ENCODE data around the gene CACNA1B.
A peak's percentile ranks its signal among the peaks of the same experiment; 100 is the strongest.
"Not testable (repeated sequence)": the region's sequence is repeated elsewhere in the genome, so short reads cannot be mapped to it uniquely, and the experiment has no call there.

The CACNA1B gene

DNA sequence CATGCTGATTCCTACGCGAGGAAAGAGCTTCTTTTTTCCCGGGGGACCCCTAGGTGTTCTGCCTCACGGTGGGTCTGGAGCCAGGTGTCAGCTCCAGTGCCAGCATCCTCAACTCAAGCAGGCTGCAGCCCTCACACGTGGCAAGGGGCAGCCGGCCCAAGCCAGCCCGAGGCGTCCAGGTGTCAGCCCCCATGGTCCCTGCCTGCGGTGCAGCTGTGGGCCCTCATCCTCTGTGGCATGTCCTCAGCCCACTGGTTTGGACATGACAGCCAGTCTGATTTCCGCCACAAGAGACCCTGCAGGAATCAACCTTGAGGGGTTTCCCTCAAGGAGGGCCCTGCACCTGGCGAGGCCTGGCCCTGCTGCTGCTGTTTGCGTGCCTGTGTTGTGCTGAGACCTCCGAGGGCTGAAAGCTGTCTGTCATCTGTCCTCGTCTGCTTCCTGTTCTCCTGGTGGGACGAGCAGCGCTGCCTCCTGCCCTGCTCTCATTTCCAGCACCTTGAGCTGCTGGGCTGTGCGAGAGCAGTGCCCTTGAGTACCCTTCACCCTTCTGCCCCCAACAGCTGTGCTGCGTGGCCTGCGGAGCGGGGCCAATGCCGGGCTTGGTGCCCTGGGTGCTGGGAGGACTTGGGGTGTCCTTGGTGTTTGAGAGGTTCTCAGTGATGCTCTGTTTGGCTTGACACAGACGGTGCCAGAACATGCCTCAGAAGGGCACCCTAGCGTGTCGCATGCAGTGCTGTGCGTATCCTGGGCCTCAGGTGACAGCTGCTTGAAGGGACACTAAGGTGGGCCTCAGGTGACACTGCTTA, 137.6 kb downstream of the CACNA1B start:
- no peak for DNase-seq (ENCODE audit: low spot score)

DNA sequence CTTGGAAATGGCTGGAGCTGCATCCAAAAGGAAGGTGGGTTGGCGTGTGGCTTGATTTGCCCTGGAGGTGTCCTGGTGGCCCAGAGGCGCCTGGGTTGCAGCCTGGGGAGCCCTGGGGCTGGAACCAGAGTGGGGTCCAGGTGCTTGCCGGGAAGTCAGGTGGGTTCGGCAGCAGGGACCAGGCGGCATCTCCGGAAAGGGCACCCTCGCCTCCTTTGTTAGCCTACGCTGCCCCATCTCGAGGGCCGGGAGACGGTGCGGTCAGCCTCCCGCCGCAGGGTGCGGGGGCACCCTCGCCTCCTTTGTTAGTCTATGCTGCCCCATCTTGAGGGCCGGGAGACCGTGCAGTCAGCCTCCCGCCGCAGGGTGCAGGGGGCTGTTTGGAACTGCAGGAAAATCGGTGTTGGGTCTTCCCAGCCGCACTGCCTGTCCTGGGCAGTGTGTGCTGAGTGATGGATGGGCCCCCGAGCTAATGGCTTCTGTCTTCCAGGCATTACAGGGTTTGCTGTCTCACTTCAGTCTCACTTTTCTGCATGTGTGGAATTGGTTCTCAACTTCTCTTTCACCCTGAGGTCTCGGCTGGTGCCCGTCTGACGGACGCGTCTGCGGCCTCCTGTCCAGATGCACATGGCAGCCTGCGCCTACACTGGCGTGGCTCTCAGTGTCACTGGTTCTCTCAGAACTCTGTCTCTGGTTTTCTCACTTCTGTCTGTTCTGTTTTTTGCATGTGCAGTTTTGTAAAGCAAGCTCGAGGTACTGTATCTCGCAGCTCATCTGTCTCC, 139.0 kb downstream of the CACNA1B start:
- DNase-seq (ENCODE audit: low spot score), result no peak

DNA sequence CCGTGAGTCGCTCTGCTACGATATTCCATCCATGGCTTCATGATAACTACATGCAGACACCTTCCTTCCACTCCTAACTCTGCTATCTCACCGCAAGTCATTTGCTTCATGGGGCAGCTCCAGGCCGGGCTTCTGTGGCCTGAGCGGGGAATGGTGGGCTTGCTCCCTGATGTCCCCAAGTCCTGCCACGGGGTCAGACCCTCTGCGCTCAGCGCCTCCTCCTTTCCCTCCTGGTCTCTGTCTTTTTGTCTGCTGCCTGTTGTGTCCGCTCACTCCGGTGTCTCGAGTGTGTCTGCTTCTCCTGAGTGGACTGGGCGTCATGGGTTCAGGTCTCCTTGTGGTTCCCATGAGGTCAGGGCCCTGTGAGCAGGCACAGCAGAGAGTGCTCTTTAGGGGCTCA, 139.6 kb downstream of the CACNA1B start:
- DNase-seq (ENCODE audit: low spot score), result no peak

DNA sequence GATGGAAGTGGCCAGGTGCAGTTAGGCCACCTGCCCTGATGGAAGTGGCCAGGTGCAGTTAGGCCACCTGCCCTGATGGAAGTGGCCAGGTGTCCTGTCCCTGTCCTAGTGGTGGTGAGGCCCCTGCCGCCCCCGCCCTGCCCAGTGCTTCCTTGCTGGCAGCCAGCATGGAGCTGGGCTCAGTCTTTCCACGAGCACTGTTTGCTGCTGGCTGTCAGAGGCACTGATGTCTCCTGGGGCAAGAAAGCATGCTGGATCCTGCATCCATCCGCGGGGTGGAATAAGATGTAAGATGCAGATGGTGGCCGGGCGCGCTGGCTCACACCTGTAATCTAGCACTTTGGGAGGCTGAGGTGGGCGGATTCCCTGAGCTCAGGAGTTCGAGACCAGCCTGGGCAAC, 141.9 kb downstream of the CACNA1B start:
- DNase-seq (ENCODE audit: low spot score), result not testable (repeated sequence)

GRCh38 chr9:138020120-138020794, 142.7 kb downstream of the CACNA1B start:
- DNase-seq (ENCODE audit: low spot score), result no peak

- no peak for DNase-seq (ENCODE audit: low spot score)
Observed at GRCh38 chr9:138020795-138021182, 143.2 kb downstream of the CACNA1B start.

- no peak for DNase-seq (ENCODE audit: low spot score)
Observed at GRCh38 chr9:138021251-138022056, 143.9 kb downstream of the CACNA1B start.

DNA sequence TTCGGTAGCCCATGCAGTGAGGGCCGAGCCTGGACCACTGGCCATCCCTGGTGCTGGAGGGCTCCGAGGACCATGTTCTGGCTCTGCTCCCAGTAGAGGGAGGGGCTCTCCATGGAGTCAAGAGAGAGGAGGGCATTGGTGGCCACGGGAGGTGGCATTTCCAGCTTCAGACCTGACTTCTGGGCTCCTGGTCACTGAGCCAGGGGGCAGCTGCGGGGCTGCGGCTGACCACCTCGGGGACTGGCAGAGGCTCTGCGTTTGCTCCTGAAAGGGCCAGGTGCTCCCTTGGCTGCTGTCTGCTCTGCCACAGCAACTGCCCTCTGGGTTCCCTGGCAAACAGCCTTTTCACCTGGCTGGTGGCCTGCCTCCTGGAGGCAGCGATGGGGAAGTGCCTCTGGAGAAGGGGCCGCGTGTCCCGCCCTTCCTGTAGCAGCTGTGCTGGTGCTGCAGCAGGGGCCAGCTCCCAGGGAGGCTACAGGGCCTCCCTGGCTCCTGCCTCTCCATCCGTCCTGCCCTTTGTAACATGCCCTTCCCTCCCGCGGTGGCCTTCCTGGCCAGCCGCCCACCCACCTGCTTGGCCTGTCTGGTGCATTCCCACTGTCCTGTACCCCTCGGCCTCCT, 144.6 kb downstream of the CACNA1B start:
- DNase-seq (ENCODE audit: low spot score), result peak; percentile 17

GRCh38 chr9:138022756-138023393, 145.3 kb downstream of the CACNA1B start:
- no peak for DNase-seq (ENCODE audit: low spot score)

DNA sequence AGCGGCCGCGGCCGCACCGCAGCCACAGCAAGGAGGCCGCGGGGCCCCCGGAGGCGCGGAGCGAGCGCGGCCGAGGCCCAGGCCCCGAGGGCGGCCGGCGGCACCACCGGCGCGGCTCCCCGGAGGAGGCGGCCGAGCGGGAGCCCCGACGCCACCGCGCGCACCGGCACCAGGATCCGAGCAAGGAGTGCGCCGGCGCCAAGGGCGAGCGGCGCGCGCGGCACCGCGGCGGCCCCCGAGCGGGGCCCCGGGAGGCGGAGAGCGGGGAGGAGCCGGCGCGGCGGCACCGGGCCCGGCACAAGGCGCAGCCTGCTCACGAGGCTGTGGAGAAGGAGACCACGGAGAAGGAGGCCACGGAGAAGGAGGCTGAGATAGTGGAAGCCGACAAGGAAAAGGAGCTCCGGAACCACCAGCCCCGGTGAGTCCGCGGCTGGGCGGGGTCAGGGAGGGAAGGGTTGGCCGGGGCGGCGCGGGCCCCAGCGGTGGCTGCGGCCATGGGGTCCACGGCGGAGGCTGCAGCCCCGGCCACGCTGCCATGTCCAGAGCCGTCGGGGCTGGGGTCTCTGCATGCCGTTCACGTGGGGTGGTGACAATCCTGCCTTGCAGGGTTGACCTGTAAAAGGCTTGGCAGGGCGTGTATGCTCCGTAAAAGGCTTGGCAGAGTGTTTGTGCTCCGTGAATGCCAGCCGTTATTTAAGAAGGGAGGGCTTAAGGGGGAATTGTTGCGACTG, 146.0 kb downstream of the CACNA1B start:
- DNase-seq (ENCODE audit: low spot score), result no peak

DNA sequence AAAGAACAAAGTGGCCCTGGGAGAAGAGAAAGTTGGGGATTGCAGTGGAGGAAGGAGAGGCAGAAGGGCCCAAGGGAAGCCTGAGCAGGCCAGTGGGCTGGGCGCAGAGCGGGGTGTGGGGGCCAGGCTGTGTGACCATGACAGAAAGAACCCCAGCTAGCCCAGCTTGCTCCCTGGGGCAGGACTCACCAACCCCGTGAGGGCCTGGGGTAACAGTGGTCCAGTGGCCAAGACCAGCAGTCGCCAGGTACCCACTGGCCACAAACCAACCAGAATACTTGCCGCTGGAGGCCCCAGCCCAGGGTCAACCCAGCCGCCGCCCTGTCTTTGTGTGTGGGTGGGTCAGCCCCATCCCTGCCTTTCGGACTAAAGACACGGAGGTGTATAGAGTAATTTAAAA, 146.5 kb downstream of the CACNA1B start:
- no peak for DNase-seq (ENCODE audit: low spot score)

- no peak for DNase-seq (ENCODE audit: low spot score)
Observed at GRCh38 chr9:138024831-138025291, 147.3 kb downstream of the CACNA1B start.

DNA sequence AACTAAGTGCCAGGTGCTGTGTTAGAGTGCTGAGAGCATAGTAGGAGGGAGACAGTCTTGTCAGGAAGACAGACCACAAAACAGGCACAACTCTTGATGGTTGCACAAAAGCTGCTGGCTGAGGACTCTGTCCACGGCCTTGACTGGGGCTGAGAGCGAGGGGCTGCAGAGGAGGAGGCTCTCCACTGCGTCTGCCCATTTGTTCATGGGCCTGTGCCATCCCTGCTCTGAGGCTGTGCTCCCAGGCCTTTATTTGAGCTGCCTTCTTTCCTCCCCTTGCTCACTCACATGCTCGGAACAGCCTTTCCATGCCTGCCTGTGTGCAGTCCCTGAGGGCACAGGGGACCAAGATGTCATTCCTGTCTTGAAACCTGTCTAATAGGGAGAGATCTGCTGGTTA, 147.8 kb downstream of the CACNA1B start:
- DNase-seq (ENCODE audit: low spot score), result no peak

DNA sequence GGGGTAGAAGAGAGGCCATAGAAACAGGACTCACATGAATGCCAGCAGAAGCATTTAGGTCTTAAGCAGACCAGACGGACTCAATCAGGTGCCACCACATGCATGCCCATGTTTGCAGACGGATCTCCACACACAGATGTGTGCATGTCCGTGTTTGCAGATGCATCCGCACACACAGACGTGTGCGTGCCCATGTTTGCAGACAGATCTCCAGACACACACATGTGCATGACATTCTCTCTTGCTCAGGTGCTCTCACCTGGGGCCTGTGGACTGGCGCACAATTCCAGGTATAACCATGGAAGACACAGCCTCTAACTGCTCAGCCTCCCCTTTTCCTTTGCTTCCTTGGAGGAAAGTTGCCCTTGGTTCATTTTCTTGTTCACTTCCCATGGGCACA, 148.3 kb downstream of the CACNA1B start:
- DNase-seq (ENCODE audit: low spot score), result no peak

DNA sequence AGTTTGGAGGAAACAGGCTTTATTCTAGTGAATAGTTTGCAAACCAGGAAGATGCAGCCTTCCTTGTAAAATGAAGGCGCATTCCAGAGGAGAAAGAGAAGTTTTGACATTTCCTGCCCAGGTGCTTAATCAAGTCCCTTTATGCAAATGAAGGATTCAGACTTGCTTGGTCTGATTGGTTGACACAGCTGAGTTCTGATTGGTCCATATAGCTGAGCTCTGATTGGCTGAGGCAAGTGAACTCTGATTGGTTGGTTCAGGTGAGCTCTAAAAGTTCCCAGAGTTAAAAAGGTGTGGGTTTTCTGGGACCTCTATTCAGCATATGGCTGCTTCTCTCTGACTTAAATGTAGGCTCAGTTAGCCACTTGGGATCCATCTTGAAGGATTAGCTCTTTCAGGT, 151.0 kb downstream of the CACNA1B start:
- DNase-seq (ENCODE audit: low spot score), result peak; percentile 69

- DNase-seq (ENCODE audit: low spot score), result no peak
Observed at GRCh38 chr9:138031186-138031585, 153.6 kb downstream of the CACNA1B start.

GRCh38 chr9:138033950-138034349, 156.4 kb downstream of the CACNA1B start:
- no peak for DNase-seq (ENCODE audit: low spot score)

DNA sequence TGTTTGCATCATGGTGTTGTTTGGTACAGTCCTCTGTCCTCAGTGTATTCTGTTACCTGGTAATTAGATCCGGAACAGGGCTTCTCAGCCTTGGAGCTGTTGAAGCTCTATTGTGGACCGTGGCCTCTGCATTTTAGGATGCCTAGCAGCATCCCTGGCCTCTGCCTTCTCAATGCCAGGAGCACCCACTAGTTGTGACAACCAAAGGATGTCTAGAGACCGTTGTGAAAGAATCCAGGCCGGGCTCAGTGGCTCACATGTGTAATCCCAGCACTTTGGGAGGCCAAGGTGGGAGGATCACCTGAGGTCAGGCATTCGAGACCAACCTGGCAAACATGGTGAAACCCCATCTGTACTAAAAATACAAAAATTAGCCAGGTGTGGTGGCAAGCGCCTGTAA, 159.6 kb downstream of the CACNA1B start:
- DNase-seq (ENCODE audit: low spot score), result no peak

- no peak for DNase-seq (ENCODE audit: low spot score)
Observed at GRCh38 chr9:138038244-138038671, 160.7 kb downstream of the CACNA1B start.

Measured in NAMALWA (cell line).